GM18507 (cell line): ENCODE data around the gene TSHZ2.

Source experiments
- DNase-seq: peaks from one replicate; pipeline ENCODE4 v3.0.0; 2011; ENCODE audit warnings: low read depth; ENCODE audit not compliant: insufficient read length; ENCODE audit errors: extremely low spot score
- FAIRE-seq: peaks from 2 replicates; lab custom pipeline; 2011; peaks lifted over from hg19 to GRCh38; lab: Jason Lieb, UNC

Gene TSHZ2

GRCh38 chr20:53174454-53174853, 202.3 kb downstream of the TSHZ2 start:
- DNase-seq (no peak), FAIRE-seq (no peak)

GRCh38 chr20:53175135-53175780, 203.1 kb downstream of the TSHZ2 start:
- DNase-seq (no peak), FAIRE-seq (no peak)

- FAIRE-seq (no peak), DNase-seq (no peak)
These were observed 204.0 kb downstream of the TSHZ2 start for GRCh38 chr20:53176134-53176533.

GRCh38 chr20:53177687-53178086, 205.5 kb downstream of the TSHZ2 start:
- no peak for DNase-seq
- FAIRE-seq: no peak

- DNase-seq (no peak), FAIRE-seq (no peak)
These were observed 207.6 kb downstream of the TSHZ2 start for GRCh38 chr20:53179749-53180148.

GRCh38 chr20:53180928-53181362, 208.8 kb downstream of the TSHZ2 start:
- FAIRE-seq (no peak), DNase-seq (no peak)

GRCh38 chr20:53181866-53182376, 209.8 kb downstream of the TSHZ2 start:
- DNase-seq (no peak), FAIRE-seq (no peak)

- FAIRE-seq (no peak), DNase-seq (no peak)
These were observed 211.0 kb downstream of the TSHZ2 start for GRCh38 chr20:53183181-53183580.

GRCh38 chr20:53186635-53187034, 214.5 kb downstream of the TSHZ2 start:
- FAIRE-seq (no peak), DNase-seq (no peak)

- DNase-seq: no peak
- FAIRE-seq: no peak
These were observed 215.4 kb downstream of the TSHZ2 start for GRCh38 chr20:53187392-53188068.

GRCh38 chr20:53190225-53190624, 218.1 kb downstream of the TSHZ2 start:
- DNase-seq: no peak
- no peak for FAIRE-seq

- no peak for DNase-seq
- FAIRE-seq: no peak
These were observed 219.8 kb downstream of the TSHZ2 start for GRCh38 chr20:53191957-53192356.

- DNase-seq (no peak), FAIRE-seq (no peak)
These were observed 222.4 kb downstream of the TSHZ2 start for GRCh38 chr20:53194306-53195290.

GRCh38 chr20:53195876-53196610, 223.9 kb downstream of the TSHZ2 start:
- no peak for DNase-seq
- FAIRE-seq: no peak

GRCh38 chr20:53201588-53201987, 229.4 kb downstream of the TSHZ2 start:
- no peak for FAIRE-seq
- no peak for DNase-seq

- no peak for FAIRE-seq
- no peak for DNase-seq
These were observed 230.6 kb downstream of the TSHZ2 start for GRCh38 chr20:53202777-53203176.

GRCh38 chr20:53205046-53205445, 232.9 kb downstream of the TSHZ2 start:
- DNase-seq (no peak), FAIRE-seq (no peak)

GRCh38 chr20:53208110-53208832, 236.1 kb downstream of the TSHZ2 start:
- no peak for FAIRE-seq
- DNase-seq: no peak

- no peak for FAIRE-seq
These were observed 237.9 kb downstream of the TSHZ2 start for GRCh38 chr20:53210041-53210440.

More at GRCh38 chr20:53210041-53210440, 237.9 kb downstream of the TSHZ2 start:
- DNase-seq: no peak
